CD4-positive, alpha-beta memory T cell (primary cell): ENCODE results near the gene ZCWPW1. TPM values are rescaled to one million over a fixed set of nuclear protein-coding genes. Genes with fewer than 3 reads are reported as not detected.

Experiments
- CTCF ChIA-PET: fragments of 350-600 bp; sonication (Branson Sonifier 250); formaldehyde crosslinking; loops from one replicate; lab custom pipeline; 2021; ENCODE audit warnings: inconsistent platforms; ENCODE audit not compliant: partially characterized antibody; lab: Charles Lee
- POLR2A ChIA-PET: fragments of 350-600 bp; sonication (Branson Sonifier 250); formaldehyde crosslinking; loops from one replicate; lab custom pipeline; 2021; ENCODE audit not compliant: partially characterized antibody; lab: Charles Lee
- DNase-seq, 5 donors: peaks; one replicate each; pipeline versions ENCODE4 v3.0.0 to v3.0.0-alpha.2; 2020 to 2022; ENCODE audit warnings: mixed read lengths in 1 of 5
- H3K27ac ChIP-seq: one replicate; pipeline ENCODE4 v1.7.0; 2013; ENCODE audit warnings: low read depth, low read length
- H3K27me3 ChIP-seq: 2 replicates; pipeline ENCODE4 v1.7.0; 2013; ENCODE audit warnings: mild to moderate bottlenecking, low read length, moderate library complexity; ENCODE audit not compliant: insufficient read depth
- H3K36me3 ChIP-seq: 2 replicates; pipeline ENCODE4 v1.7.0; 2013; ENCODE audit warnings: mild to moderate bottlenecking, low read length, moderate library complexity; ENCODE audit not compliant: insufficient read depth
- H3K4me1 ChIP-seq: 2 replicates; pipeline ENCODE4 v1.7.0; 2013; ENCODE audit warnings: mild to moderate bottlenecking, low read length, moderate library complexity; ENCODE audit not compliant: insufficient read depth
- H3K4me3 ChIP-seq, 2 donors: one replicate each; pipeline ENCODE4 v1.7.0; 2013; ENCODE audit warnings: low read length in 2 of 2, mild to moderate bottlenecking in 1 of 2
- H3K9me3 ChIP-seq, 2 donors: one replicate each; pipeline ENCODE4 v1.7.0; 2013; ENCODE audit warnings: low read length in 2 of 2, control low read depth in 1 of 2; ENCODE audit not compliant: control insufficient read depth in 1 of 2
- H3K27ac Mint-ChIP-seq, 7 donors: one replicate each; pipeline ENCODE4 v1.8.0; 2020 to 2021; ENCODE audit warnings: mixed read lengths in 7 of 7, mild to moderate bottlenecking in 6 of 7, inconsistent platforms in 3 of 7, moderate library complexity in 3 of 7
- H3K27me3 Mint-ChIP-seq, 2 donors: one replicate each; pipeline ENCODE4 v1.8.0; 2020 to 2021; ENCODE audit warnings: mixed read lengths in 2 of 2
- H3K36me3 Mint-ChIP-seq, 2 donors: one replicate each; pipeline ENCODE4 v1.8.0; 2020 to 2021; ENCODE audit warnings: mixed read lengths in 2 of 2, inconsistent platforms in 1 of 2, mild to moderate bottlenecking in 1 of 2
- H3K4me1 Mint-ChIP-seq, 4 donors: one replicate each; pipeline ENCODE4 v1.8.0; 2020 to 2021; ENCODE audit warnings: mixed read lengths in 4 of 4, mild to moderate bottlenecking in 1 of 4
- H3K4me3 Mint-ChIP-seq, 8 donors: one replicate each; pipeline ENCODE4 v1.8.0; 2020 to 2021; ENCODE audit warnings: mixed read lengths in 8 of 8, mild to moderate bottlenecking in 7 of 8, moderate library complexity in 6 of 8, inconsistent platforms in 3 of 8
- H3K9me3 Mint-ChIP-seq, 8 donors: one replicate each; pipeline ENCODE4 v1.8.0; 2020 to 2021; ENCODE audit warnings: mixed read lengths in 8 of 8, mild to moderate bottlenecking in 5 of 8, inconsistent platforms in 3 of 8, moderate library complexity in 1 of 8
- intact Hi-C: fragments of 100-400 bp; cut with micrococcal nuclease; formaldehyde crosslinking; loops from one replicate; pipeline ENCODE4 v1.15.1; 2023
- polyA plus RNA-seq, 2 donors: library from polyadenylated mRNA; unstranded; fragments of 300-500 nt; fragmentation: Illumina TruSeq; gene quantifications; one replicate each; pipeline ENCODE4 v1.2.3, GENCODE V29; 2021
- total RNA-seq, 2 experiments: library from RNA; stranded (reverse); gene quantifications; one replicate each; pipeline ENCODE4 v1.2.3, GENCODE V29; 2021

ZCWPW1 gene
- total and polyA plus RNA-seq, 4 experiments from 2014 or later: 5.0 to 12.4 (median 8.1) TPM

DNA sequence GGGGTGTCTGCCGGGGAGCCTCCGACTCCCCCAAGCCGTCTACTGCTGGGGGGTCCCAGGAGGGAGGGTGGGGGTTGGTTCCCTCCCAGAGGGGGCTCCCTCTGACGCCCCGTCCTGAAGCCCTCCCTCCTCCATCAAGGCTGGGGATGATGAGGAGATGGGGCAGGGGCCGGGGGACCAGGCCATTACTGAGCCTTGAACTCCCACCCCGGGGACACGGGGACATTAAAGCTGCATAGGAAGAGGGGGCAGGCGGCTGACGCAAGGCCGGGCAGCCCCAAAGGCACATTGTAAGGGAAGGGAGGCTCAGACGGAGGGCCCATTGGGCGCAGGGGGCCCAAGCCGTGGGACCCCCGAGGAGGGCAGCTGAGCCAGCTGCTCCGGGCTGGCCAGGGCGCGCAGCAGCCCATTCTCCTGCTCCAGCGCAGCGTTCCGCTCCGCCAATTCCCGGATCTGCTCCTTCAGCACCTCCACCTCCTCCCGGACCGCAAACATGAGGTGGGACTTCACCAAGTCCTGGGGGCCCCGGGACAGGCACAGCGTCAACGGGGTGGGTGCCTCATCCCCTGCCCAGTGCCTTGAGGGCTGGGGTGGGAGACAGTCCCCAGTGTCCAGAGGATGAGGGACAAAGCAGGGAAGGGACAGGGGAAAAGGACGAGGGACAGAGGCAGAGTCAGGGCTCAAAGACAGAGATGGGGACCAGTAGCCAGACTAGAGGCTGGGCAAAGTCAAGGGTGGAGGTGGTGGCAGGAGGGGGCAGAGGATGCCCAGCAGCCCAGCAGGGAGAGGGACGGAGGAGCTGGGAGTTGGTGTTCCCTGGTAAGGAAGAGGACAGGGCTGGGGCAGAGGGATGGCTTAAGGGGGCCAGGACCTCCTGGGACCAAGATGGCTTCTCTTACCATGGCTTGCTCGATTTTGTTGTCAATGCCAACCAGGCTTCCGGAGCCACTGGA, 38.4 kb upstream of the ZCWPW1 start:
- Mint-ChIP-seq H3K4me3 (peak overlapping the region in 1 of 8 donors; percentile 31), H3K9me3 (no peaks in the 10 kb centered on the region), H3K4me1 (peaks cover 7 to 24% (median 13%) of the 10 kb centered on the region in 4 donors), H3K27me3 (no peaks in the 10 kb centered on the region), H3K36me3 (peaks cover 19 to 40% of the 10 kb centered on the region in 2 donors), H3K27ac (peak overlapping the region in 1 of 7 donors; percentile 73)
- ChIA-PET CTCF (interaction anchor here (1.1 kb wide), 1 partner anchor 97 kb away, joined by 3 read pairs; no protein-coding TSS in a partner anchor), POLR2A (interaction anchor here (0.5 to 3.8 kb wide), 4 partner anchors 11 to 117 kb away, joined by 3 to 26 read pairs (median 4); partner anchors contain the start of gene TSC22D4)
- intact Hi-C loops: no loop called here
- Histone ChIP-seq H3K36me3 (peaks cover 21% of the 10 kb centered on the region), H3K27ac (no peak overlapping the region), H3K27me3 (no peaks in the 10 kb centered on the region), H3K4me3 (no peak overlapping the region), H3K4me1 (peaks cover 9% of the 10 kb centered on the region), H3K9me3 (no peaks in the 10 kb centered on the region)
- no peak for DNase-seq

DNA sequence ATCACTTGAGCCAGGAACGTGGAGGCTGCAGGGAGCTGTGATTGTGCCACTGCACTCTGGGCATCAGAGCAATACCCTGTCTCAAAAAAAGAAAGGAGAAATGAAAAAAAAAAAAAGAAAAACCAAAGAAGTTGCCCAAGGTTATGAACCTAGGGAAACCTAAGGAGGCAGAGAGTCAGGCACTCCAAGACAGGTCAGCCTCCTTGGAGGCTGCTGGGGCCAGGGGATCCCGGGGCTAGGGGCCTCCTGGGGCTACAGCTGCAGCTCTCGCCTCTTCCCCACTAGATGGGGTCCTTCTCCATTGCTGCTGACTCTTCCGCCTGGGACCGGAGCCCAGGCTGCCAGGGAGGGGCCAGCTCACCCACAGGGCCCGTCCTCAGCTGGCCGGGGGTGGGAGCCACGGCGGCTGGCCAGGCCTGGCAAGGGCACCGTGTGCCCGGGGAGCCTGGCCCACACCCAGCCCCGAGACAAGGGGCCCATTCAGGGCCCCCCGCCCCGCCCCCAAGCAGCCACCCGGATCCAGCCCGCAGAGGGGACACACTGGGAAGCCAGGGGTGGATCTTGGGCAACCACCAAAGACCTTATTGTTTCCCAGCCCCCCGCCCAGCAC, 37.3 kb upstream of the ZCWPW1 start:
- H3K27ac Mint-ChIP-seq: peak overlapping the region in 2 of 7 donors; percentile 57
- no peaks in the 10 kb centered on the region for H3K27me3 Mint-ChIP-seq
- CTCF ChIA-PET: interaction anchor here (0.7 to 2.4 kb wide), 8 partner anchors 10 to 99 kb away, joined by 3 to 11 read pairs (median 3); no protein-coding TSS in a partner anchor
- no peaks in the 10 kb centered on the region for H3K27me3 ChIP-seq
- no peak overlapping the region for H3K4me3 Mint-ChIP-seq
- intact Hi-C loops: no loop called here
- no peaks in the 10 kb centered on the region for H3K9me3 ChIP-seq
- POLR2A ChIA-PET: interaction anchor here (0.8 to 1.9 kb wide), 4 partner anchors 8 to 103 kb away, joined by 4 to 6 read pairs (median 5); no protein-coding TSS in a partner anchor
- peaks cover 6 to 24% (median 12%) of the 10 kb centered on the region in 4 donors for H3K4me1 Mint-ChIP-seq
- H3K4me3 ChIP-seq: no peak overlapping the region
- no peaks in the 10 kb centered on the region for H3K9me3 Mint-ChIP-seq
- peak in 1 of 5 donors; percentile 15 for DNase-seq
- H3K36me3 Mint-ChIP-seq: peaks cover 20 to 38% of the 10 kb centered on the region in 2 donors
- peaks cover 17% of the 10 kb centered on the region for H3K36me3 ChIP-seq
- peaks cover 9% of the 10 kb centered on the region for H3K4me1 ChIP-seq
- H3K27ac ChIP-seq: no peak overlapping the region

GRCh38 chr7:100465299-100465698, 36.8 kb upstream of the ZCWPW1 start:
- peaks cover 12% of the 10 kb centered on the region for H3K36me3 ChIP-seq
- H3K27me3 ChIP-seq: no peaks in the 10 kb centered on the region
- no peak overlapping the region for H3K27ac ChIP-seq
- Mint-ChIP-seq H3K9me3 (no peaks in the 10 kb centered on the region), H3K27me3 (no peaks in the 10 kb centered on the region), H3K36me3 (peaks cover 16 to 35% of the 10 kb centered on the region in 2 donors), H3K27ac (peak overlapping the region in 2 of 7 donors; percentile 57), H3K4me3 (no peak overlapping the region), H3K4me1 (peaks cover 6 to 24% (median 10%) of the 10 kb centered on the region in 4 donors)
- ChIA-PET CTCF (interaction anchor here (0.7 to 2.4 kb wide), 8 partner anchors 9 to 99 kb away, joined by 3 to 11 read pairs (median 3); no protein-coding TSS in a partner anchor), POLR2A (interaction anchor here (0.8 to 1.9 kb wide), 6 partner anchors 9 to 103 kb away, joined by 3 to 6 read pairs (median 4); partner anchors contain the start of gene TSC22D4)
- DNase-seq: no peak
- no peaks in the 10 kb centered on the region for H3K9me3 ChIP-seq
- intact Hi-C loops: no loop called here
- H3K4me1 ChIP-seq: peaks cover 9% of the 10 kb centered on the region
- no peak overlapping the region for H3K4me3 ChIP-seq

- peak overlapping the region in 2 of 7 donors; percentile 23 to 85 for H3K27ac Mint-ChIP-seq
- ChIA-PET POLR2A (interaction anchor here (0.8 to 1.9 kb wide), 5 partner anchors 10 to 104 kb away, joined by 3 to 6 read pairs (median 5); partner anchors contain the start of gene TSC22D4), CTCF (interaction anchor here (0.7 to 2.4 kb wide), 8 partner anchors 9 to 100 kb away, joined by 3 to 11 read pairs (median 3); no protein-coding TSS in a partner anchor)
- intact Hi-C loops: no loop called here
- no peaks in the 10 kb centered on the region for H3K27me3 Mint-ChIP-seq
- no peak overlapping the region for H3K4me3 ChIP-seq
- H3K36me3 Mint-ChIP-seq: peaks cover 16 to 31% of the 10 kb centered on the region in 2 donors
- H3K36me3 ChIP-seq: peaks cover 12% of the 10 kb centered on the region
- H3K4me3 Mint-ChIP-seq: no peak overlapping the region
- H3K9me3 ChIP-seq: no peaks in the 10 kb centered on the region
- no peaks in the 10 kb centered on the region for H3K27me3 ChIP-seq
- no peaks in the 10 kb centered on the region for H3K9me3 Mint-ChIP-seq
- no peak overlapping the region for H3K27ac ChIP-seq
- DNase-seq: peak in 1 of 5 donors; percentile 15
- peaks cover 3 to 19% (median 6%) of the 10 kb centered on the region in 4 donors for H3K4me1 Mint-ChIP-seq
- peaks cover 9% of the 10 kb centered on the region for H3K4me1 ChIP-seq
Observed at GRCh38 chr7:100464791-100465190, 36.3 kb upstream of the ZCWPW1 start.

- intact Hi-C loops: no loop called here
- Histone ChIP-seq H3K36me3 (peaks cover 12% of the 10 kb centered on the region), H3K4me1 (peaks cover 4% of the 10 kb centered on the region), H3K9me3 (no peaks in the 10 kb centered on the region), H3K4me3 (no peak within 1 kb of the TSS), H3K27me3 (no peaks in the 10 kb centered on the region), H3K27ac (no peak within 1 kb of the TSS)
- POLR2A ChIA-PET: interaction anchor here (0.9 to 1.9 kb wide), 3 partner anchors 9 to 104 kb away, joined by 3 to 6 read pairs (median 5); partner anchors contain the start of gene TSC22D4
- H3K4me3 Mint-ChIP-seq: no peak within 1 kb of the TSS
- no peaks in the 10 kb centered on the region for H3K27me3 Mint-ChIP-seq
- H3K27ac Mint-ChIP-seq: peak within 1 kb of the TSS in 5 of 7 donors; percentile 26 to 85 (median 70)
- CTCF ChIA-PET: interaction anchor here (0.7 to 2.4 kb wide), 4 partner anchors 18 to 100 kb away, joined by 3 to 11 read pairs (median 5); no protein-coding TSS in a partner anchor
- H3K4me1 Mint-ChIP-seq: peaks cover 2 to 14% (median 3%) of the 10 kb centered on the region in 4 donors
- peaks cover 16 to 30% of the 10 kb centered on the region in 2 donors for H3K36me3 Mint-ChIP-seq
- DNase-seq: peak in 1 of 5 donors; percentile 9
- no peaks in the 10 kb centered on the region for H3K9me3 Mint-ChIP-seq
Observed at GRCh38 chr7:100464210-100464660, 35.7 kb upstream of the ZCWPW1 start, which contains the start of gene SPACDR. Gene SPACDR, minus strand, starts transcription at chr7:100464260. Its CDS starts 235 bp downstream, at chr7:100464025.

GRCh38 chr7:100457033-100457432, 28.5 kb upstream of the ZCWPW1 start:
- Histone ChIP-seq H3K4me1 (peaks cover 4% of the 10 kb centered on the region), H3K4me3 (no peak overlapping the region), H3K27ac (no peak overlapping the region), H3K9me3 (no peaks in the 10 kb centered on the region), H3K36me3 (no peaks in the 10 kb centered on the region), H3K27me3 (no peaks in the 10 kb centered on the region)
- POLR2A ChIA-PET: interaction anchor here (2.1 to 3.1 kb wide), 2 partner anchors 20 to 27 kb away, joined by 7 to 14 read pairs; partner anchors contain the start of genes MEPCE, PPP1R35 and ZCWPW1
- Mint-ChIP-seq H3K4me1 (peaks cover 5 to 15% (median 6%) of the 10 kb centered on the region in 4 donors), H3K27me3 (no peaks in the 10 kb centered on the region), H3K36me3 (peaks cover 3 to 10% of the 10 kb centered on the region in 2 donors), H3K9me3 (no peaks in the 10 kb centered on the region), H3K4me3 (no peak overlapping the region), H3K27ac (peak overlapping the region in 2 of 7 donors; percentile 35 to 75)
- CTCF ChIA-PET: interaction anchor here (1.0 to 1.2 kb wide), 3 partner anchors 8 to 303 kb away, joined by 3 to 4 read pairs (median 3); no protein-coding TSS in a partner anchor
- intact Hi-C loops: no loop called here
- DNase-seq: no peak
